T-helper 2 cell treated with Interferon-gamma antibody and Interleukin-4, amounts not matched to agents 5 μg/mL and 100 μg/mL, for 36 hours (primary cell): ENCODE measurements around the gene AGAP1.

Source experiments
- DNase-seq: peaks from one replicate; pipeline ENCODE4 v3.0.0; 2021; ENCODE audit warnings: low spot score
- H3K27ac Mint-ChIP-seq: one replicate; pipeline ENCODE4 v1.8.0; 2021; ENCODE audit warnings: mild to moderate bottlenecking, mixed read lengths
- H3K27me3 Mint-ChIP-seq: one replicate; pipeline ENCODE4 v1.8.0; 2021; ENCODE audit warnings: low read depth, mixed read lengths
- H3K36me3 Mint-ChIP-seq: one replicate; pipeline ENCODE4 v1.8.0; 2021; ENCODE audit warnings: low read depth, mixed read lengths
- H3K4me1 Mint-ChIP-seq: one replicate; pipeline ENCODE4 v1.8.0; 2021; ENCODE audit warnings: low read depth, mixed read lengths
- H3K4me3 Mint-ChIP-seq: one replicate; pipeline ENCODE4 v1.8.0; 2022; ENCODE audit warnings: mild to moderate bottlenecking, moderate library complexity, mixed read lengths
- H3K9me3 Mint-ChIP-seq: one replicate; pipeline ENCODE4 v1.8.0; 2021; ENCODE audit warnings: mixed read lengths

AGAP1 gene

DNA sequence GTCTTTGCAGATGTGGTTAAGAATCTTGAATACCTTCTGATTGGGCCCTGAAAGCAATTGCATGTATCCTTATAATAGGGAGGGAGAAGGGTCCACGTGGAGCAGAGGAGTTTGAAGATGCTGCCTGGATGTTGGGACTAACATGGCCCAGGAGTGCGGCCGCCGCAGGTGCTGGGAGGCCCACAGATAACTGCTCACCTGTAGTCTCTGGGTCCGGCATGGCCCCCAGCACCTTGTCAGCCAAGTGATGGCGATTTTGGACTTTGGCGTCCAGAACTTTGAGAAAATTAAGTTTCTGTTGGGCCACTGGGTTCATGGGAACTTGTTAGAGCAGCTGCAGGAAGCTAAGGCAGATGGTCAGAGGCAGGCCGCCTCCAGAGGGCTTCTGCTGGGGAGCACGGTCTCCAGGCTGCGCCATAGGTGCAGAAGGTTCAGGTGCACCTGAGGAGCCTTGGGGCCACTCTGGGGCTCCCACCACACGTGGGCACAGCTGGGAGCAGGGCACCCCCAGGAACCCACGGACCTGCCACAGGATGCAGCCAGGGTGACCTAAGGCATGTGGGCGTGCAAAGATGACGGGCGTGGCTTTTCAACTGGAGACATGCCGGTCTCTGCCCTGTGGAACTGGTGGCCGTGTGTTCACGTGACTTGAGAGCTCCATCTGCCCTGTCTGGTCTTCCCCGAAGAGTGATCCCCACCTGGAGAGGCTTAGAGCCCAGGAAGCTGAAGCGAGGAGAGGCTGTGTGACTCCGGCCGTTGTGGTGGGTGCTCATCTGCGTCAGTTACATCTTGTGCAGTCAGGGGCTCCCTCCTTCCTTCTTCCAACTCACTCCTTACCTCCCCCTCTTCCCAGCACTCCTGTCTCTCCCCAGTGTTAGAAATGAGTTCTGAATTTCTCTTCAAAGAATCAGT, 277.3 kb downstream of the AGAP1 start:
- no peaks in the 10 kb centered on the region for H3K36me3 Mint-ChIP-seq
- H3K9me3 Mint-ChIP-seq, result no peaks in the 10 kb centered on the region
- no peak for DNase-seq
- no peaks in the 10 kb centered on the region for H3K27me3 Mint-ChIP-seq
- no peak overlapping the region for H3K4me3 Mint-ChIP-seq
- H3K27ac Mint-ChIP-seq, result no peak overlapping the region
- no peaks in the 10 kb centered on the region for H3K4me1 Mint-ChIP-seq

DNA sequence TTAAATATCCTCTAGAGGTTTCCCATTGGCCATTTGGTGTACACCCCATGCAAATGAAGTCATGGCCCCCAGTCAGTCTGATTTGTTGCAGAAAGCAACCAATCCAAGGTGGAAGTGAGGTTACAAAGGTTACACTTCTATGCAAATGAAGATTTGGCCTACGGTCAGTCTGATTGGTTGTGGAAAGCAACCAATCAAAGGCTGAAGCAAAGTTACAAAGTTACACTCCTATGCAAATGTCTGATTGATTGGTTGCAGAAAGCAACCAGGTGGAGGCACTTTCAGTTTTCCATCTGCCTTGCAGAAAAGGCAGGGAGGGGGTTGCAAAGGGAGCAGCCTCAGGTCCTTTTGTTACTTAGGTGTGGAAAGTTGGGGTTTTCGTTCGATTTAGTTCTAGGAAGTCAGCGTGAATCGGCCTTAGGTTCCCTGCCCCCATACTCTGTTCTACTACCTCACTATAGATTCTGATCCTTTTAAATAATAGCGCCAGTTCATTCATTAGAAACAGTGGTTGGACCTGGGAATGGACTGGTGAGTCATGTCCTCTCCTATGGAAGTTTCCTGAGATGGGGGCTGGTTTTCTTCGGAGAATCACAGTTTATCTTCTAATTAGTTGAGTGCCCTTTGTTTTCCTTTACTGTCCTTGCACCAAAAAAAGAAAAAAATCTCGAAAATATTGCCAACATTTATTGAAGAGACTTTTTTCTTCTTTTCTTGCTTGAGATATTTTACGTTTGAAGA, 279.5 kb downstream of the AGAP1 start:
- no peaks in the 10 kb centered on the region for H3K27me3 Mint-ChIP-seq
- no peak for DNase-seq
- no peak overlapping the region for H3K27ac Mint-ChIP-seq
- no peak overlapping the region for H3K4me3 Mint-ChIP-seq
- H3K36me3 Mint-ChIP-seq, result no peaks in the 10 kb centered on the region
- H3K9me3 Mint-ChIP-seq, result no peaks in the 10 kb centered on the region
- no peaks in the 10 kb centered on the region for H3K4me1 Mint-ChIP-seq

DNA sequence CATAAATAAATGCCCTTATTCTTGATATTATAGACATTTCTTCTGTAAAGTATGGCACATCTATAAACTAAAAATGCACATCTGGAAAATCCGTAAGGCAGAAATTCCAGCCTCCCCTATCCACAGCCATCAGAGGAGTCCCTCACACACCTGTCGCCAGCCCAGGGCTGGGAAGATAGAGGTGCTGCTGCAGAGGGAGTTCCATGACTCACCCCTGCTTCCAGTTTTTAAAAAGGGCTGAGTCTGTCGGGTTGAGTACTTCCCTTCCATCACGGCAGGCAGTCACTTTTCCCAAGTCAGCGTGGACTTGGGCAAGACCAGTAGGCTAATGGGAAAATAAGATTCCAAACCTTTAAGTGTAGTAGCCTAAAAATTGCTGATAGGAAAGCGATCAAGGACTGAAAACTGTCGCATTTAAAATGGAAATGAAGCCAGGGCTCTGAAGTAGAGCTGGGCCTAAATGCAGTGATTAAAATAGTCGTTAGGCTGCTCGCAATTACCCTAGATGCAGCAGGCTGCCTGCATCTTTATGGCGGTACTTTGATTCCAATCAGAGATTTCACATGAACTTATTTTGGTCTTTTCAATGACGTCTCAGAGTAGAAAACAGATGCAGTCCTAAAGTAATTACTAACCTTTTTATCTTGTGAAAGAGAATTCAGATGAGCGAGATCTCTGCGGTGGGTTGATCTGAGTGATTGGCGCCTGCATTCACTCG, 280.5 kb downstream of the AGAP1 start:
- no peak overlapping the region for H3K27ac Mint-ChIP-seq
- H3K4me3 Mint-ChIP-seq, result no peak overlapping the region
- no peaks in the 10 kb centered on the region for H3K9me3 Mint-ChIP-seq
- no peaks in the 10 kb centered on the region for H3K4me1 Mint-ChIP-seq
- H3K27me3 Mint-ChIP-seq, result peaks cover under 1% of the 10 kb centered on the region
- no peaks in the 10 kb centered on the region for H3K36me3 Mint-ChIP-seq
- DNase-seq, result no peak

DNA sequence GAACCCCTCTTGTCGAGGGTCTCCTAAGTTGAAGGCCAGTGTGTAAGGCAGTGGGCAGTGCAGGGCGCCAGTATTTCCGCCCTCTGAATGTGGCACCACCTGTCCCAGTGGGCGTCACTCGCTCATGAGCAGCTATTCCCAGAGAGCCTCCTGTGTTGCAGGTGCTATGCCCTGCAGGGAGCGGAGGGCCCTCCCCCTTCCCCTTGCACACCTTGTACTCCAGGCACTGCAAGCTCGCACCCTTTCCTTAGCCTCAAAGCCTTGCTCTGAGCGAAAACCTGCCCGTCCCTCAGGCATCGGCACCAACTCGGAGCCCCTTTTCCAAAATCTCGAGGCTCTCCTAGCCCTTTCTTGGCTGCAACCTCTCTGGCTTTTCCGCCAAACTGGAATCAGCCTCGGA, 282.7 kb downstream of the AGAP1 start:
- DNase-seq, result no peak
- Mint-ChIP-seq H3K4me3 (no peak overlapping the region), H3K4me1 (no peaks in the 10 kb centered on the region), H3K27ac (no peak overlapping the region), H3K27me3 (peaks cover 5% of the 10 kb centered on the region), H3K36me3 (no peaks in the 10 kb centered on the region), H3K9me3 (no peaks in the 10 kb centered on the region)

DNA sequence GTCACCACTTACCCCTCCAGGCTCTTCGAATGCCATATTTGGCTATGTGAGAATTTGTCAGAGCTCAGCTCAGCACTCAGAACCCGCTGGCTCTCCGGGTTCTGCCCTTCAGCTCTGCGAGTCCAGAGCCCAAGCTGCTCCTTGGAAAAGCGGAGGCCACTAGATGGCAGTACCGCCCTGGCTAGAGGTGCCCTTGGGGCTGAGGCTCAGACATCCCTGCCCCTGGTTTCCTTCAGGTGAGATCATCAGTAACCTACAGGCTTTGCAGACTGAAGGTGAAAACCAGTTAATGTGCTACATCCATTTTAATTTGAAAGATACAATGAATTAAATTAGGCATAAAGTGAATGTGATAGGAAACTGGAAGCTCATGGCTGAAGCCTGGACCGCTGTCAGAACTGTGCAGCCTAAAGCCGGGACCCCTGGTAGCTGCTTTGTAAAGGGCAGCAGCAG, 285.6 kb downstream of the AGAP1 start:
- Mint-ChIP-seq H3K4me3 (no peak overlapping the region), H3K4me1 (no peaks in the 10 kb centered on the region), H3K9me3 (no peaks in the 10 kb centered on the region), H3K27ac (no peak overlapping the region), H3K27me3 (peaks cover 7% of the 10 kb centered on the region), H3K36me3 (no peaks in the 10 kb centered on the region)
- peak; percentile 29 for DNase-seq

DNA sequence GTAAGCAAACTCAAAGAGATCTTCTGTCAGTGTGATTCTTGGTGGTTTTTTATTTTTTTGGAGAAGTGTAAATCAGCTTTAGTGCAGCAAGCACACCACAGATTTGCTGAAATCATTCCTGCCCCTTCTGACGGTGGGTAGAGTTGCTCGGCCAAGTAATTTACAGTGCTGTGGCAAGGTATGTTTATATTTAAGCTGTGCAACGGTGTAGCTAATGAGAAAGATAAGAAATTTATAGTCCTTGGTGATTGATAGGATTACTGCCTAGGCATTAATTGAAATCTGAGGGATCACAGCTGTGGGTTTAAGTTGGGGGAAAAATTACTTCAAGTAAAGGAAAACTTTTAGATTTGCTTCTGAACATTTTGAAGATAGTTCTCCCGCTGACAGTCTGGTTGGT, 286.6 kb downstream of the AGAP1 start:
- Mint-ChIP-seq H3K36me3 (no peaks in the 10 kb centered on the region), H3K4me1 (no peaks in the 10 kb centered on the region), H3K9me3 (no peaks in the 10 kb centered on the region), H3K4me3 (no peak overlapping the region), H3K27me3 (peaks cover 7% of the 10 kb centered on the region), H3K27ac (no peak overlapping the region)
- no peak for DNase-seq

DNA sequence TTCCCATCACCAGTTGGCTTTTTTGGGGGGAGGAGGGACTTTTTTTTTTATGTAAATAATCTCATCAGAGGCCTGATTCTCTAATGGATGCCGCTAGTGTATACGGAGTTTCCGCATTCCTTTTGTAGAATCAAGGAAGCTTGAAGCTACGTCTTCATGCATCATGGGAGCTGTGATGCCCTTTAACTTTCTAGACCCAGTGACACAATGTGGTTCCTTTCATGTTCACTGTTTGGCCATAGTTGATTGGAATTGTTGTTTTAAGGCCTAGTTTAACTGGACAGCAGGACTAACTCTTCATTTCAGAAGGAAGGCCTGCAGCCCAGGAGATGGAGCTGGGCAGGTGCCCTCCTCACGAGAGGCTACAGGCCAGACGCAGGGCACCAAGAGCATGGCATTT, 287.9 kb downstream of the AGAP1 start:
- Mint-ChIP-seq H3K27ac (no peak overlapping the region), H3K4me3 (no peak overlapping the region), H3K27me3 (peaks cover 7% of the 10 kb centered on the region), H3K4me1 (no peaks in the 10 kb centered on the region), H3K36me3 (no peaks in the 10 kb centered on the region), H3K9me3 (no peaks in the 10 kb centered on the region)
- no peak for DNase-seq

DNA sequence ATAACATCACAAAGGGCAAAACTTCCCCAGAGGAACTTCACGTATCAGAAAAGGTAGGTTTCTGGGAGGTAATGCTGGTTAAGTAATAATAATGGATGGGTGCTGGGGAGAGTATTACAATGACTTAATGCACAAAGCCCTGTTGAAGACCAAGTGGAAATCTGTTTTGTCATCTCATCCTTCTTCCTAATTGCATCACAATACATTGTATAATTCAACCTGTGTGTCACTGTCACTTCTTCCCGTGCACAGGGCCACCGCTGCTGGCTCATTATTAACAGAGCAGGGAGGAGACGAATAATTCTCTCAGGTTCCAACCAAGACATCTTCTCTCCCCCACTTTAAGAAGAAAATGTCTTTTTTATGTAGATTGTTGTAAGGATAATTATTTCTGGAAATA, 290.9 kb downstream of the AGAP1 start:
- Mint-ChIP-seq H3K36me3 (no peaks in the 10 kb centered on the region), H3K27ac (no peak overlapping the region), H3K27me3 (peaks cover 4% of the 10 kb centered on the region), H3K4me1 (no peaks in the 10 kb centered on the region), H3K9me3 (no peaks in the 10 kb centered on the region), H3K4me3 (no peak overlapping the region)
- DNase-seq, result no peak

DNA sequence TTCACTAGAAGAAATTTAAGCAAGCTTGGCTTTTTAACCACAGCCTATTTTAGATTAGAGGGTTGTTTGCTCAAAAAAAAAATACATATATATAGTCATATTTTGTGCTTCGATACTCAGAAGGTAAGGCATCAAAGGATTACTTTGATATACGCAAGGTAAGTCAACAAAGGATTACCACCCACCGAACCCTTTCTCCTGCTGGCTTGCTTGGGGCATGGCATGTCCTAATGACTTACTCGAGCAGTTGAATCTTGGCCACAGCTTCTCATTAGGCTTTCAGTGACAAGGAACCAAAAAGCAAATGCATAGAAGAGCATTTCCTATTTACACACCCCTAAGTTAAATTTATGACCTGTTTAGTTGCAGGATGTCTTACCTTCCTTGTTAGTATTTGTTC, 295.7 kb downstream of the AGAP1 start:
- Mint-ChIP-seq H3K4me1 (no peaks in the 10 kb centered on the region), H3K9me3 (no peaks in the 10 kb centered on the region), H3K4me3 (no peak overlapping the region), H3K27ac (no peak overlapping the region), H3K36me3 (no peaks in the 10 kb centered on the region), H3K27me3 (no peaks in the 10 kb centered on the region)
- DNase-seq, result no peak

DNA sequence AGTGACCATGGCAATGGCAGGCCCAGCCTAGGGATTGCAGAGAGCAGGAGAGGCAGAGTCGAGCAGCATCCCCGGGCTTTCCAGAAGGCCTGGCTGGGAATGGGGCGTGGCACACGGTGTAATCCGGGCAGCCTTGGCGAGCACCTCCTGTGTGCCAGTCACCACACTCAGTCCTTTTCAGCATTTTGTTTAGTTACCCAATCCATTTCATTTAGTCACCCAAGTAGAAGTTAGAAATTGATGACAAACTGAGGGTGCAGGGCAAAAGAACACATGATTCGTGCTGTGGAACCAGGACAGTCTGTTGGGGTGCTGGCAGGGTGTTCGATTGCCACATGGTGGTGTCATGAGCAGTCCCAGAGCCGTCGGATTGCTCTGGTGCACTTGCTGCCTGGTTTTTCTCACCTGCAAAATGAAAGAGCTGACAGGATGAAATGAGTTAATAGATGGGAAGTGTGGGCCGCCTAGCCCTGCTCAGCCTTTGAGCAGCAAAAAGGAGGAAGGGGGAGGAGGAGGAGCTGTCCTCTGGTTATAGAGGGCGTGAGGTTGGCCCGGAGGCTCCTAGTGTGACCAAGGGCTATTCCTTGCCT, 299.4 kb downstream of the AGAP1 start:
- Mint-ChIP-seq H3K36me3 (no peaks in the 10 kb centered on the region), H3K9me3 (no peaks in the 10 kb centered on the region), H3K27ac (no peak overlapping the region), H3K4me1 (no peaks in the 10 kb centered on the region), H3K4me3 (no peak overlapping the region), H3K27me3 (peaks cover 2% of the 10 kb centered on the region)
- DNase-seq, result no peak

DNA sequence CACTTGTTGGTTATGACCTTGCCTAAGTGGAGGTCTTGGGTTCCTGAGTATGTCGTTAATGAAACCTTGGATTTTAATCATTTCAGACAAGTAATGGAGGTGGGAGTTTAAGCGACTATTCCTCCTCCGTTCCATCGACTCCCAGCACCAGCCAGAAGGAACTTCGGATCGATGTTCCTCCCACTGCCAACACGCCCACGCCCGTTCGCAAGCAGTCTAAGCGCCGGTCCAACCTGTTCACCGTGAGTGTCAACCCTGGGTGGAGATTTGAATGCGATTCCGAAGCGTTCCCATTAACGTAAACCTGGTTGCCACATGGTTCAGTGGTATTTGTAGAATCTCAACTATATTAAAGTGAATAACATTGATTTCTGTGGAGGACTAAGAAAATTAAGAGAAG, 305.4 kb downstream of the AGAP1 start:
- Mint-ChIP-seq H3K9me3 (no peaks in the 10 kb centered on the region), H3K27me3 (peaks cover 2% of the 10 kb centered on the region), H3K27ac (no peak overlapping the region), H3K4me1 (no peaks in the 10 kb centered on the region), H3K4me3 (no peak overlapping the region), H3K36me3 (no peaks in the 10 kb centered on the region)
- no peak for DNase-seq

DNA sequence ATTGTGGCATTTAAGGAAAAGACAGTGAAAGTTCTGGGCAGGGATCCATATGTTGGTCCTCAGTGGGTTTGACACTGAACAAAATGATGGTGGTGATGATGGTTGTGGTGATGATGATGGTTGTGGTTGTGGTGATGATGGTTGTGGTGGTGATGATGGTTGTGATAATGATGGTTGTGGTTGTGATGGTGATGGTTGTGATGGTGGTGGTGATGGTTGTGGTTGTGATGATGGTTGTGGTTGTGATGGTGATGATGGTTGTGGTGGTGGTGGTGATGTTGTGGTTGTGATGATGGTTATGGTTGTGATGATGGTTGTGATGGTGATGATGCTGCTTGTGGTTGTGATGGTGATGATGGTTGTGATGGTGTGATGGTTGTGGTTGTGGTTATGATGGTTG, 308.7 kb downstream of the AGAP1 start:
- no peak overlapping the region for H3K27ac Mint-ChIP-seq
- H3K36me3 Mint-ChIP-seq, result no peaks in the 10 kb centered on the region
- H3K27me3 Mint-ChIP-seq, result no peaks in the 10 kb centered on the region
- no peak overlapping the region for H3K4me3 Mint-ChIP-seq
- H3K9me3 Mint-ChIP-seq, result no peaks in the 10 kb centered on the region
- H3K4me1 Mint-ChIP-seq, result no peaks in the 10 kb centered on the region
- DNase-seq, result no peak

DNA sequence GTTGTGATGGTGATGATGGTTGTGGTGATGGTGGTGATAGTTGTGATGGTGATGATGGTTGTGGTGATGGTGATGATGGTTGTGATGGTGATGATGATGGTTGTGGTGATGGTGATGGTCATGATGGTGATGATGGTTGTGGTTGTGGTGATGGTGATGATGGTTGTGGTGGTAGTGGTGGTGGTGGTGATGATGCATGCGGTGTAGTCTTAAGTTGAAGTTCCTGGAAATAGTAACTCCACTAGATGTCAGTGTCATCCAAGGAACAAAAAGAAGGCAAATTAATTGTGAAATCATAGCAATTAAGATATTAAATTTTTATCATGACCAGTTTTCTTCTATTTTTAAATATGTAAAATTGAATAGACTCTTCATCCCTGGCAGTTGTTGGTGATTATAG, 309.2 kb downstream of the AGAP1 start:
- no peaks in the 10 kb centered on the region for H3K27me3 Mint-ChIP-seq
- no peaks in the 10 kb centered on the region for H3K4me1 Mint-ChIP-seq
- H3K36me3 Mint-ChIP-seq, result no peaks in the 10 kb centered on the region
- no peaks in the 10 kb centered on the region for H3K9me3 Mint-ChIP-seq
- no peak overlapping the region for H3K27ac Mint-ChIP-seq
- DNase-seq, result no peak
- H3K4me3 Mint-ChIP-seq, result no peak overlapping the region

DNA sequence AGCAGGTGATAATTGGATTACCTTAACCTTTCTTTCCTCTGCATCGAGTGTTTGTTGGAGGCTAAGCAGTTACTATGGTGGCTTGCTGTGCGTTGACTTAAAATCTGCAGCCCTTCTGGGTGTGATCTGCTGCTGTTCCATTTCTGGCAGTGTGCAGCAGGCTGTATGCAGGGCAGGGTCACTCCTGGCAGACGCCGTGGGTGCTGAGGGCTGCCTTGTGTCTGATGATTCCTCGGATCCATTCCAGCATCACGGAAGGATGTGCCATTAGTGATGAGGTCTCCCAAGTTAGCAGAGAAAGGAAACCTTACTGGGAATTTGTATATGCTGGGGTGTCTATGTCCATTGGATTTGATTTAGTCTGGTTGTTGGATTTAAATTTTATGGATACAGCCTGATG, 310.8 kb downstream of the AGAP1 start:
- H3K27ac Mint-ChIP-seq, result no peak overlapping the region
- DNase-seq, result no peak
- no peaks in the 10 kb centered on the region for H3K9me3 Mint-ChIP-seq
- no peaks in the 10 kb centered on the region for H3K36me3 Mint-ChIP-seq
- no peaks in the 10 kb centered on the region for H3K27me3 Mint-ChIP-seq
- H3K4me3 Mint-ChIP-seq, result no peak overlapping the region
- H3K4me1 Mint-ChIP-seq, result no peaks in the 10 kb centered on the region
